SK-N-MC (cell line): ENCODE data around the gene RBP5.

Source experiments
- EZH2 ChIP-seq: fragments of 200-600 bp; sonication (generic); IDR thresholded peaks from one replicate; pipeline ENCODE4 v1.6.1; 2017; ENCODE audit warnings: antibody characterized with exemption
- POLR2AphosphoS5 ChIP-seq: IDR thresholded peaks from 2 replicates; pipeline ENCODE4 v1.6.1; 2012; ENCODE audit warnings: mild to moderate bottlenecking, low read depth, low read length, borderline replicate concordance

DNA sequence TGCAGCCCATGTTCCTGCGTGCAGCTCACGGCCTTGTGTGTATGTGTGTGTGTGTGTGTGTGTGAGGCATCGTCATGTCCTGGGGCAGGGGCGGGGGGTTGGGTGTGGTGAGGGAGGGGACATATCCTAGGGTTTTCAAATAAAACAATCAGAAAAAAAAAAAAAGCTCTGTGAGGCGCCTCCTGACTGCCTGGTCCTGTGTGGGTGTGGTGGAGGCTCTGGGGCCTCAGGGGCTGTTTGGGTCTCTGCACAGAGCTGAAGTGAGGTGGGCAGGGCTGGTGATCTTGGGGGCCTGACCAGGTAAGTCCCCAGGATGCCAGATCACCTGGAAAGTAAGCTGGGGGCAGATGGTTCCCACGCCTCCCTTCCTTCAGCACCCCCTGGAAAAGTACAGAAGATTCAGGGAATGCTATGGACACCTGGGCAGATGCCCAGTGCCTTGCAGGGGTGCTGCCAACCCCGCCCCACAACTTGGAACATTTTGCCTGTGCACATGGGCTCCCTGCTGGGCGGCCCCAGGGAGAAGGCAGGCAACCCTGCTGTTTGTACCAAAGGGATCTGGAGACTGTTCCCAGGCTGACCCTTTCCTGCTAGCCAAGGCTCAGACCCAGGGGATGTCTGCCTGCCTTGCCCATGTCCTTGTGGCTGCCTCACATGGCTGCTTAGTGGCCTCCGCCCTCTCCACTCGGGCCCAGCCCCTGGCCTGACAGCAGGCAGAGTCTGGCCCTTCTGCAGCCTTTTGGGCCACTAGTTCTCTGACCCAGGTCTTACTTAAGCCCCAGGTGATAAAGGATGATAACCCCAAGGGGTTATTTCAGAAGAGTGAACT is 30.3 kb upstream of the RBP5 start:
- TF ChIP-seq EZH2 (no peak), POLR2AphosphoS5 (no peak)
